GM23248 (cell line): ENCODE data around the gene MID1.

ENCODE experiments used
- EZH2 ChIP-seq: fragments of 200-600 bp; sonication (generic); IDR thresholded peaks from 2 replicates; pipeline ENCODE4 v1.6.1; 2018; ENCODE audit warnings: antibody characterized with exemption, mild to moderate bottlenecking; ENCODE audit not compliant: insufficient read depth, poor library complexity, severe bottlenecking
- EZH2phosphoT487 ChIP-seq: fragments of 200-600 bp; sonication (generic); IDR thresholded peaks from 2 replicates; pipeline ENCODE4 v1.6.1; 2018; ENCODE audit warnings: antibody characterized with exemption, moderate library complexity, mild to moderate bottlenecking, low read depth; ENCODE audit not compliant: insufficient read depth

DNA sequence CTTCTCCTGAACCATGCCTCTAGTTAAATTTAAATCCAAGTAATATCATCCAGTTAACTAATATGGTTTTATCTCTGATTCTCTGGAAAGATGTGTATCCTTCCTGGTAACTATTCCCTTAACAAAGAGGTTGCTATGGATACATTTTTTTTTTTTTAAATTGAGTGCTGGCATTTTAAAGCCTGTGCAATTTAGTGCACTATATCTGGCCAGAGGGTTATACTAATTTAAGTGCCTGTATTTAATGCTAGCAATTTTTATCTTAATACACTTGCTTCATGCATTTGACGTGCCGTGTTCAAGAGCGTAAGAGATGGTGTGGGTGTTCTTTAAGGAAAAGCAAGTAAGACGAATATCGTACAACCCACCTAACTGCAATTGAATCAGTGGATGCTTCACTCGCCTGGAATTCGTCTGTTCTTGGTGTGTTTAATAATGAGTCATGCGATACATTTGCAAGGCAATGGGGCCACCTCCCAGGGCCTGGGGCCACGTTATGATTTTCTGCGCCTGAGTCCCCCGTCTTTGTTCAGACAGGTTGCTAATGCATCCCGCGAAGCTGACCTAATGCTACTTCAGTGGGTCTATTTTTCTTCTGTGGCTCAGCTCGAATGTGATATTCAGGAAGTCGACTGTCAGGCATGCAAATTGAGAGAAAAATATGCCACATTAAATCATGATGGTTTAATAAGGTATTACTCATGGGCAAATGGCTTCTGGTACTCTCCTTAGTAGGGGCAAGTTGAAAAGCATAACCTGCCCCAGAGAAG lies 14.2 kb upstream of the MID1 start:
- TF ChIP-seq EZH2phosphoT487 (no peak), EZH2 (no peak)
